Skeletal muscle cell (primary cell): ENCODE data around the gene LGALS1.

Experiments
- DNase-seq: peaks from one replicate; pipeline ENCODE4 v3.0.0-alpha.2; 2010; ENCODE audit warnings: low read depth
- H3K4me3 ChIP-seq: 2 replicates; pipeline ENCODE4 v1.5.1; 2011; ENCODE audit warnings: low read depth, mild to moderate bottlenecking, control low read depth, low read length, moderate library complexity

The LGALS1 gene

DNA sequence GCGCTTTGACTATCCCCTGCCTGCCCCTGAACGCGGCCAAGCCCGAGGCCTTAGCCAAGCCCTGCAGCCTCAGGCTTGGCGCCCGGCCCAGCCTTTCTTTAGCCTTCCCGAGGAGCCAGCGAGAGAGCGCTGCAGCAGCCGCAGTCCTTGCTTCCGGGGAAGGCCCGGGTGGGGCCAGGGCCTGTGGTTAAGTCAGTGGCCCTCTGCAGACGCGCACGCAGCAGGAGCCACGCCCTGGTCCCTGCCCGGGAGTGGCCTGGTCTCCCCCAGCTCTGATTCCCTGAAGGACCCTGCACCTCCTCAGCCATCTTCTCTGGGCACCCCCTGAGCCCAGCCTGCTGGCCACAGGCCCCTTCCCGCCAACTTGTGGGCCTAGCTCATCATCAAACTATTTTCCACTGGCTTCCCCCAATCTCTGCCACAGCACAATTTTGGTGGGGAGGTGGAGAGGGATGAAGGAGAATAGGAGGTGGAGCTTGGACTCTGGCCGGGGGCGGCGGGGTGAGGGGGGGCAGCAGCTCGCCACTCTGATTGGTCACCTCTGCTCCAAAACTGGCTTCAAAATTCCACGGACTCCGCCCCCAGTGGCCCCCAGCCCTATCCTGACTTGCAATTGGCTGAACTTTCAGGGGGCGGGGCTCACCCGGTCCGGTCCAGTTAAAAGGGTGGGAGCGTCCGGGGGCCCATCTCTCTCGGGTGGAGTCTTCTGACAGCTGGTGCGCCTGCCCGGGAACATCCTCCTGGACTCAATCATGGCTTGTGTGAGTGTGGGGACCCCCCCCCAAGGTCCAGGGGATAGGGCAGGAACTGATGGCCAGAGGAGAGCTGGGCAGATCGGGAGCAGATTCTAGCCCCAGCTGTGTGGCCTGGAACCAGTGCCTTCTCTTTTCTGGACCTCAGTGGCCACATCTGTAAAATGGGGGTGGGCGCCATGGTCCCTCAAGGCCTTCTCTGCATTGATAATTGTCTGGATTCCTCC lies at the start of gene LGALS1:
Gene LGALS1, plus strand, starts transcription at position 686 of the 979 bp plus-strand sequence. Its CDS starts 67 bp downstream, at position 753.
- peak; percentile 92 for DNase-seq
- peak within 1 kb of the TSS; percentile 93 for H3K4me3 ChIP-seq

DNA sequence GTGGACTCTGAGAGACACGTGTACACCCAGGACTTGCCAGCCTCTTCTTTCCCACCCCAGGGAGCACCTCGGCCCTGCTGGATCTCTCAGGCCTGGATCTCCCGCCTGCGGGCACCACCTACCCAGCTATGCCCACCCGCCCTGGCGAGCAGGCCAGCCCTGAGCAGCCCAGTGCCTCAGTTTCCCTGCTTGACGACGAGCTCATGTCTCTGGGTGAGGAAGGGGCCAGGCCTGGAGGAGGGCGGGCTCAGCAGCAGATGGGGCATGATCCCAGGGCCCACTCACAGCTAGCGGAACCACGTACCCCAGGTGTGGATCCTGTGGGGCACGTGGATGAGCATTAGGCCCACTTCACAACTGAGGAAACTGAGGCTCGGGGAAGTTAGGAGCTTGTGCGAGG lies 49.7 kb upstream of the LGALS1 start:
- no peak overlapping the region for H3K4me3 ChIP-seq
- no peak for DNase-seq

DNA sequence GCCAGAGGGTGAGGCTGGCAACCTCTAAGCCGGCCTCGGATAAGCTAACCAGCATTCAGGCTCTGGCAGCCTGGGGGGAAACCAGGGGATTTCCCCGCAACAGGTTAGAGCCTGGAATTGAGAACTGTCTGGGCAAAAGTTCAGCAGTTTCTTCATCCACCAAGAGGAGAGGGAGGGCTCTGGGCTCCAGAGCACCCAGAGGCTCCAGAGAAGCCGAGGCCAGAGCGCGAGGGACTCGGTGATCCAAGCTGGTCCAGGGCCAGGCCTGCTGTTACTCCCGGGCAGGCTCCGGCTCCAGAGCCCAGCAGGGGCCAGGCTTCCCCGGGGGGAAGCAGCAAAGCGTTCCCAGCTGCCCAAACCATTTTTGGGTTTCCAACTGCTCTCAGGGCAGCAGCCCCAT lies 49.3 kb upstream of the LGALS1 start:
- no peak overlapping the region for H3K4me3 ChIP-seq
- no peak for DNase-seq

DNA sequence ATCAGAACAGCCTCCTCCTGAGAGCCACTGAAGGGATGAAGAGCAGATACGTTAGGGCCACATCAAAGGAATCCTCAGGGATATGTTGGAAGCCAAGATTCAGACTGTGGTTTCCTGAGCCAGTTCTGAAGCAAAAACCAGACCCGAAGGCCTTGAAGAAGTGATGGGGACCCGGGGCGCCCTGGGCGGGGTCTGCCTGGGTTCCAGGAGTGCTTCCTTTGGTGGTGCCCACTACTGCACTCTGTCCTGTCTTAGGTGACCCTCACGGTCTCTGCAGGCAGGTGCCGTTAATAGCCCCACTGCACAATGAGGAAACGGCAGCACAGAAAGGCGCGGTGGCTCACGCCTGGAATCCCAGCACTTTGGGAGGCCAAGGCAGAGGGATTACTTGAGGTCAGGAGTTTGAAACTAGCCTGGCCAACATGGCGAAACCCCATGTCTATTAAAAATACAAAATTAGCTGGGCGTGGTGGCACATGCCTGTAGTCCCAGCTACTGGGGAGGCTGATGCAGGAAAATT lies 48.8 kb upstream of the LGALS1 start:
- no peak overlapping the region for H3K4me3 ChIP-seq
- DNase-seq: no peak

DNA sequence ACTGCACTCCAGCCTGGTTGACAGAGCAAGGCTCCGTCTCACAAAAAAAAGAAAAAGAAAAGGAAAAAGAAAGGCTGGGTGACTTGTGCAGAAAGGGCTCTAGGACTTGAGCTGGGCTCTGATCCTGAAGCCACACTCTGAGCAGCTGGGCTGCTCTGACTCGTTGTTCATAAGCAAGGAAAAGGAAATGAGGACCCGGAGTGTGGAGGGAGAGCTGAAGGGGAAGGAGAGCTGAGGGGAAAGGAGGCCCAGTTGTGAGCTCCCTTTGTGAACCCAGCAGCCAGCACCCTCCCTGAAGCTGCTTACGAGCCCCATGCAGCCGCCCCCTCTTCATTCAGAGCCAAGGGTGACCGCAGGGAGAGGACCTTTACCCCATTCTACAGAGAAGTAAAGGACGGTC lies 48.3 kb upstream of the LGALS1 start:
- H3K4me3 ChIP-seq: no peak overlapping the region

DNA sequence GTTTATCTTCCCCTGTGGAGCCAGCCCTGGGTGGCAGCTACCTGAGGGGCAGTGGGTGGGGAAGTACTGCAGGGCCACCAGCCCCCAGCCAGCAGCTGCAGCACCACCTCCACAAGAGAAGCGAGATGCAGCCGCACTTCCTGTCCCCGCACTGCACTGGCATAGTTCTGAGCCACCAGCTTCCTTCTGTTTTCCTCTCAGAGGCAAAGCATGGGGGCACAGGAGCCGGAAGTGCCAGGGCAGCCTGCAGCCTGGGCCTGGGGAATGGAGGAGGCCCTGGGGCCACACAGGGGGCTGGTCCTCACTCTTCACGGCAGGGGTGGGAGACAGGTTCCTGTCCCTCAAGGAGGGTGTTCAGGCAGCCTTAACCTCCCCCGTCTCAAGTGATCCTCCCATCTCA lies 47.9 kb upstream of the LGALS1 start:
- H3K4me3 ChIP-seq: no peak overlapping the region

More for the DNA sequence above, 48.3 kb upstream of the LGALS1 start:
- DNase-seq: no peak

DNA sequence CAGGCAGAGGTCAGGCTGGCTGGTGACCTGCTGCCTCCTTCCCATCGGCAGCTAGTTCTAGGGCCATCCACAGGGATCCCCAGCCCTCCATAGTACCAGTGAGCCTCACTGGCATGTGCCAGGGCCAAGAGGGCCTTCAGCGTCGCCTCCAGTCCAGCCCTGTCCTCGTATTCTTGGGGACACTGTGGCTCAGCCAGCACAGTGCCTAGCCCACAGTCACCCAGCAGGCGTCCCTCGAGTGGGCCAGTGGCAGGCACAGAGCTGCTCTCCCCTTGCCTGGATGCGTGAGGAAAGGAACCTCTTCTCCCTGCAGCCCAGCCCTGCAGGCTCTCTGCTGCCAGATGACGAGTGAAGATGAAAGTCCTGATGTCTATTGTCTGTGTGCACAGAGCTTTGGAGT lies 46.6 kb upstream of the LGALS1 start:
- H3K4me3 ChIP-seq: no peak overlapping the region
- no peak for DNase-seq

More for the DNA sequence above, 47.9 kb upstream of the LGALS1 start:
- DNase-seq: no peak

DNA sequence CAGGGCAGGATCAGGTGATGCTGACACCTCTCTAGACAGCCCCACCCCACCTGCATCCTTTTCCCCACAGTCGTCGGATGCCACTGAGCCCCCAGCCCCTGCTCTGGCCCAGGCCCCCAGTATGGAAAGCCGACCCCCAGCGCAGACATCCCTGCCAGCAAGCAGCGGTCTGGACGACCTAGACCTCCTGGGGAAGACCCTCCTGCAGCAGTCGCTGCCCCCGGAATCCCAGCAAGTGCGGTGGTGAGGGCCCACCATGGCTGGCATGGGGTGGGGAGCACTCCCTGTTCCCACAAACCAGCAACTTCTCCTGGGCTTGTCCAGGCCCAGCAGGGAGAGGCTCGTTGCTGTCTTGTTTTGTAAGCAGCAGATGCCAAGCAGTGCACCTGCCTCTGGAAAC lies 45.5 kb upstream of the LGALS1 start:
- no peak overlapping the region for H3K4me3 ChIP-seq
- DNase-seq: no peak

DNA sequence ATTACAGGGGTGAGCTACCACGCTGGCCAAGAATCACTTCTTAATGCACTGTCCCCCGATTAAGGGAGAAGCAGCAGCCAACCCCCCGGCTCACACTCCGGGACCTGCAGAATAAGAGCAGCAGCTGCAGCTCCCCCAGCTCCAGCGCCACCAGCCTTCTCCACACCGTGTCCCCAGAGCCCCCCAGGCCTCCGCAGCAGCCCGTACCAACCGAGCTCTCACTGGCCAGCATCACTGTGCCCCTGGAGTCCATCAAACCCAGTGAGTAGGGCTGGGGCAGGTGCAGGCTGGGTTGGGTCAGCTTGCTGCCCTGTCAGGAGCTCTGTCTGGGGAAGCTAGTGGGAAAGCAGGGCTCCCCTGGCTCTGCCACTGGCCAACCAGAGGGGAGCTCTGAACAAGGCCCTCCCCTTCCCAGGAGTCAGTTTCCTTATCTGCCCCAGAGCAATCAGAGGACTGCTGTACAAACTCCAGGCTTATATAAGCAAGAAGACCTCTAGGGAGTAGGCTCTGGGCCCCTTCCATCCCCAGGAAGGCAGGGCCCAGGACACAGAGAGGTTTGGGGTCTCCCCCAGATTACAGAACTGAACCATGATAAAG lies 44.5 kb upstream of the LGALS1 start:
- no peak overlapping the region for H3K4me3 ChIP-seq
- DNase-seq: no peak

DNA sequence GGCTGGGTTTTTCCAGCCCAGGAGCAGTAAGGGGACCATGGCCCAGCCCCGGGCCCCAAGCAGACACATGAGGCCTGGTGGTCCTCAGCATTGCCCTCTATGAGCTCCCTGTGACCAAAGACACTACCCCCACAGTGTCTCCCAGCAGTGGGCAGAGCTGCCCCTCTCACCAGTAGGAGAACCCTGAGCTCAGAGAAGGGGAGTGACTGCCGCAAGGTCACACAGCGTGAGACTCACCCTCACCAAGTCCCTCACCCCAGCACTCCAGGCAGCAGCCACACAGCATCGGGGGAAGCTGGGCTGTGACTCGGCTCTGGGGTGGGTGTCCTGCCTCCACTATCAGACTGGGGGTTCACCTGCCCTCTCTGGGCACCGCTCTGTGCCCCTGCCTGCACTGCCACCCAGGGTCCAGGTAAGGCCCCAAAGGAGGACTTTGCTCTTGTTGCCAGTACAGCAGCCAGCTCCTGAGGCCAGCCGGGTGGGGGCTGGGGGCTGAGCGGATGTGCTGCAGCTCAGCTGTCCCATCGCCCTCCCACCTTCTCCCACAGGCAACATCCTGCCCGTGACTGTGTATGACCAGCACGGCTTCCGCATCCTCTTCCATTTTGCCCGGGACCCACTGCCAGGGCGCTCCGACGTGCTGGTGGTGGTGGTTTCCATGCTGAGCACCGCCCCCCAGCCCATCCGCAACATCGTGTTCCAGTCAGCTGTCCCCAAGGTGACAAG lies 43.8 kb upstream of the LGALS1 start:
- no peak for DNase-seq
- no peak overlapping the region for H3K4me3 ChIP-seq

DNA sequence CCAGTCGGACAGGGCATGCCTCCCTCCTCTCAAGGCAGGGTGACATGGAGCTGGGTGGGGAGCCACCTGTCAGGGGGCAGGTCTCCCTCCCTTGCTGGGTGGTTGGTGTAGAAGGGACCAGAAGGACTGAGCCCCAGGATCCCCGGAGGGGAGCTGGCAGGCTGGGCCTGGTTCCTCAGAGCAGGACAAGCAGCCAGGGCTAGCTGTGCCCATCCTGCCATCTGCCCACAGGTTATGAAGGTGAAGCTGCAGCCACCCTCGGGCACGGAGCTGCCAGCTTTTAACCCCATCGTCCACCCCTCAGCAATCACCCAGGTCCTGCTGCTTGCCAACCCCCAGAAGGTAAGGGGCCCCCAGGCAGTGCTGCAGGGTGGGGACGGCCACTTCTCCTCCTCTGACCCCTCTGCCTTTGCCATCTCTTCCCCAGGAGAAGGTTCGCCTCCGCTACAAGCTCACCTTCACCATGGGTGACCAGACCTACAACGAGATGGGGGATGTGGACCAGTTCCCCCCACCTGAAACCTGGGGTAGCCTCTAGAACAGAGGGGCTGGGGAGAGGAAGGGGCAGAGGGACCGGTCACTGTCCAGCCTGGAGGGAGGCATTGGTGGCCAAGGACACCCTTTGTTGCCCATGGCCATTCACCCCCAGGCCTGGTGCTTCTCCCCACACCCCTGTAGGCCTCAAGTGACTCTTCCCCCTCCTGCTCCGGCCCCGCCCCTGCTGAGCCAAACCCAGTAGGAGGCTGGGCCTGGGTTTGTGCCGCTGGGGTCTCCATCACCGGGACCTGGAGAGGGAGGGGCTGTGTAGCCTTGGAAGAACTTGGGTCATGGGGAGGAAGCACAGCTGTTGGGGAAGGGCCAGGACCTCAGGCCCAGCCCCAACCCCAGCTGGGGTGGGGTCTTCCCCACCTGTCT lies 43.0 kb upstream of the LGALS1 start:
- no peak overlapping the region for H3K4me3 ChIP-seq
- DNase-seq: no peak

DNA sequence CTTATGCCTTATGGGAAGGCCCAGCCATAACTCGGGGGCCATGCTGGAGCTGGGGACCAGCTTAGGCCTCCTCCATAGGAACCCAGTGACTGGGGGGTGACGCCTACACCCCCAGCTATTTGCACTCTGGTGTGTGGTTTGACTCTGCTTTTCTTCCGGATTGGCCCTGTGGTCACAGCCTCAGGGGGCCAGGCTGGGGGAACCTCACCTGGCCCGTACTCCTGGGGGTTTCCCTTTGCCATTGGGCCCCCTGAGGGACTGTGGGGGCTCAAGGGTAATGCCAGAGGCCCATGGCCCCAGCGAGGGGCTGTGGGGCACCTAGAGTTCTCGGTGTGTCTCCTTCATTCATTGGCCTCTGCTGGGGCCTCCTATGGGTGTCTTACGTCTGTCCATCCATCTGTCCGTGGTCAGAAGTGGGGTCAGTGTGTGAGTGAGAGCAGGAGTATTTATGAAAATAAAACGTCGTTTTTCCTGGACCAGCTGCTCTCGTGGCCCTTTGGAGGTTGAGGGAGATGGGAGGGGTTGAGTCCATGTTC lies 42.3 kb upstream of the LGALS1 start:
- no peak overlapping the region for H3K4me3 ChIP-seq
- no peak for DNase-seq

DNA sequence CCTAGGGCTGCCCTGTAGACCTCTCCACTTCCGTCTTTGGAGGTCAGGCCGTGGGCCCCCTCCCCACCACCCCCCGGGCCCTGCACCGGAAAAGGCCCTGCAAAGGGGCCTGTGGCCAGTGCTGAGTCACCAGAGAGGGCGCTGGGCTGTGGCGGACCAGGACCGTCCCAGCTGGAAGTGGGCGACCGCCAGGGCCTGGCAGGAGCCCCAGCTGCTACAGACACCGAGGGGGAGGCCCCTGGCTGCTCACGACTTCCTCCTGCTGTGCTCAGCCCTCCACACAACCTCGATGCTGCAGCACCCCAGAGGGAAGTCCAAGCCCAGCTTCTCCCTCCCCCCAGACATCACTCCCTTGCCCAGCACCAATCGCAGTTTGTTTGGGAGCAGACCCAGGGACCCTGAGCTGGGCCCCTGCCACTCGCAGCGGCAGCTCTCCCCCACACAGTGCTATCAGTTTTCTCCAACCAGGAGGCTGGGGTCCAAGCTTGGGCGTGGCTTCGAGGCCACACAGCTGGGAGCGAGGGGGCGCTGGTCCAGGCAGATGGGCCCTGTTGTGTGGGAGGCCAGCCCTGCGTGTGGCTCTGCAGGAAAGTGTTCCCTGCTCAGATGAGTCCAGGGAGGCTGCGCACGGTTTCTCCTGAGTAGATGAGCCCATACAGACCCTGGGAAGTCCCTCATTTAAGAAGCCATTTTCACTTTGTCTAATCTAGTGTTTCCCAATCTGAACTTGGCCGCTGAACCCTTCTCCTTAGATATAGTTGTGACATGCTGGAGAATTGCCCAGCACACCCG lies 41.6 kb upstream of the LGALS1 start:
- H3K4me3 ChIP-seq: no peak overlapping the region

DNA sequence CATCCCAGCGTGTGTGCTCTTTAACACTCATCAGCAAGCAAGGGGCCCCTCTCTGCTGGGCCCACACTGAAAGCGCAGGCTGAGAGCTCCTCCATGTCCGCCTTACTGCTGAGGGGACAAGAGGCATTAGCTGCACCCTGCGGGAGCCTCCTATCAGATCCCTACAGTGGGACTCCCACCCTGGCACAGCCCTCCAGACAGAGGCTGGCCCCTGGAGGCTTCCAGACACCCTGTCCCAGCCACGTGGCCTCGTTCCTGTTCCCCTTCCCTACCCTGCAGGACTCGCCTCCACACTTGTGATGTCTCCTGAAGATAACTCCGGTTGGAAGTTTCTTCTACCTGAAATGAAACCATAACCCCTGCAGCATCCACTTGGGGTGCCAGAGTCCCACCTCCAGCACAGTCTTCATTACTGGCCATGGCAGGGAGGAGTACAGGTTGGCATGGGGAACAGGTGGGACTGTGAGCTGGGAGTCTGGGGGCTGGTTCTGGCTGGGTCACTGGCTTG lies 41.0 kb upstream of the LGALS1 start:
- H3K4me3 ChIP-seq: no peak overlapping the region
- DNase-seq: no peak

More for the DNA sequence above, 41.6 kb upstream of the LGALS1 start:
- DNase-seq: peak; percentile 85

DNA sequence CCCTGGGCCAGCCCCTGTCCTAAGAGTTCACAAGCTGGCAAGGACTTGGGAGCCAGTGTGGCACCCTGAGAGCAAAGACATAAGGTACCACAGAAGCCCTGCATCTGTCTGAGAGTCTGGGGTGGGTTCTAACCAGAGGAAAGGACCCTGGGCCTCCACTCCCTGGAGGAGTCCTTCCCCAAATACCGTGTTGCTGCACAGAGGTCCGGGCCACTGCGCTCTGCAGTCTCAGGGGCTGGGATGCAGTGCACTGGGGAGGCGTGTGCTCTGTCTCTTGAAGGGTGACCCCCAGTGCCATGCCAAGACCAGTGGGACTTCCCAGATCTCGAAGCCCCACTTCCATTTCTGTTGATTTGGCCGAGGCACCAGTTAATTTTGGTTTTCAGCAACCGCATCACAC lies 40.3 kb upstream of the LGALS1 start:
- H3K4me3 ChIP-seq: no peak overlapping the region
- DNase-seq: no peak

DNA sequence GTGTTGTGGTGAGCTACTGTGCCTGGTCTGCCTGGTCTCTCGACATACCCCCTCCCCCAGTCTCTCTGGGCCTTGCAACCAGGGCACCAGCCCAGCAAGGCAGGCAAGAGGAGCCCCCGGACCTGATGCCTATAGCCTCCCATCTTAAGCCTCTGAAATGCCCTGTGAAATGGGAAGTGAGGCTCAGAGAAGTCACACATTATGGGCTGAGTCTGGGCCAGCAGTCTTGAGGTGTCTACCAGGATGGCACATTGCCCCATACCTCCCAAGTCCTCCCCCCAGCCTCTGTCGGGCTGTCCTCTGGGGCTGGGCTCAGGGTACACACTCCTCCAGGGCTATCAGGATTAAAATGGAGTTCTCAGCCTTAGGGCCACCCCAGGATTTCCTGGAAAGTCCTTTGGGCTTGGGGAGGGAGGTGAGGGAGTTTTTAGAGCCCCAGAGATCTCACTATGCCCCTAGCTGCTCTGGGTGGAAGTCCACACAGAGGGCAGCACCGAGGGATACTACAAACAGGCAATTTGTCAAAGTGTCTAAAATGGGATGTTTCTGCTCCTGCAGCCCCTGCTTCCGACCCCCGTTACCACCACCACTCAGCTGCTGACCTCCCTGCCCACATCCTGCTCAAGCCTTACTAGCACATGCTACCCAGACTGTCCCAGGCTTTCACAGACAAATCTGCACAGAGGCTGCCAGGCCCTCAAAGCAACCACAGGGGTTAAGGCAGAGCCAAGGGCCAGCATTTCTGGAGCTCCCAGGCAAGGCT lies 39.1 kb upstream of the LGALS1 start:
- peak; percentile 65 for DNase-seq
- H3K4me3 ChIP-seq: no peak overlapping the region

DNA sequence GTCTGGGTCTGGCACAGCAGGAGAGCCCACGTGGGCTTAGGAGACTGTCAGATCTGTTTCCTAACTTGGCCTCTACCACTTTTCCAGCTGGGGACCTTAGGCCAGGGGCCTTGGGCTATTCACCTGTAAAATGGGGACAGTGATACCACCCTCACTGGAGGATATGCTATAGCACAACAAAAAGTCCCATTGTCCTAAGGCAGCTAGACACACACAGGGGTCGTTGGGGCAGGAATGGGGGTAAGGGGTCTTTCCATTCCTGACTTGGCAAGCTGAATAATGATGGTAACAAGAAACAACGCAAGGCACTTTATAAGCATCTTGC lies 38.5 kb upstream of the LGALS1 start:
- no peak overlapping the region for H3K4me3 ChIP-seq
- DNase-seq: no peak
